HG03575 (cell line): ENCODE results near the gene RMI2.

ENCODE experiments used
- ATAC-seq: cut with Tn5 transposase; IDR thresholded peaks from one replicate; pipeline ENCODE4 v1.9.1; 2021; ENCODE audit not compliant: unreplicated experiment, insufficient number of reproducible peaks, low FRiP score; ENCODE audit errors: extremely low read depth

The RMI2 gene

GRCh38 chr16:11308493-11309283 lies 36.6 kb upstream of the RMI2 start:
- no peak for ATAC-seq

DNA sequence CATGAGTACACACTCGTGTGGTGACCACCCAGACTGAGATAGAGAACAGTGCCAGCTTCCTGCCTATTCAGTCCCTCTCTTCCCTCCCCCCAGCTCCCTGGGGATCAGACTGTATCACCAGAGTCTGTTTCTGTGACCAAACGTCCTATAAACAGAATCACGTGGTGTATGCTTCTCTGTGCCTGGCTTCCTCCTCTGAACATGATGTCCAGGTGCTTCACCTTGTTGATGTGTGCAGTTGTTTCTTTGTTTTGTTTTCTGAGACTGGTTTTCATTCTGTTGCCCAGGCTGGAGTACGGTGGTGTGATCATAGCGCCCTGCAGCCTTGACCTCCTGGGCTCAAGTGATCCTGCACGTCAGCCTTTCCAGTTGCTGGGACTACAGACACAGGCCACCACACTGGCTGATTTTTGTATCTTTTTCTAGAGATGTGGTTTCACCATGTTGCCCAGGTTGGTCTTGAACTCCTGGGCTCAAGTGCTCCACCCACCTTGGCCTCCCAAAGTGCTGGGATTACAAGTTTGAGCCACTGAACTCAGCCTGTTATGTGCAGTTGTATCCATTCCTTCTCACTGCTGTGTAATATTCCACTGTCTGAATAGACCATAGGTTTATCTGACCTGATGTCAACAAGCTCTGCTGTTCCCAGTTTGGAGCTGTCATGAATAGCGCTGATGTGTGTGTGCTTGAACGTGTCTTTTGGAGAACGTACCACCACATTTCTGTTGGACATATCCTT lies 35.2 kb upstream of the RMI2 start:
- no peak for ATAC-seq

DNA sequence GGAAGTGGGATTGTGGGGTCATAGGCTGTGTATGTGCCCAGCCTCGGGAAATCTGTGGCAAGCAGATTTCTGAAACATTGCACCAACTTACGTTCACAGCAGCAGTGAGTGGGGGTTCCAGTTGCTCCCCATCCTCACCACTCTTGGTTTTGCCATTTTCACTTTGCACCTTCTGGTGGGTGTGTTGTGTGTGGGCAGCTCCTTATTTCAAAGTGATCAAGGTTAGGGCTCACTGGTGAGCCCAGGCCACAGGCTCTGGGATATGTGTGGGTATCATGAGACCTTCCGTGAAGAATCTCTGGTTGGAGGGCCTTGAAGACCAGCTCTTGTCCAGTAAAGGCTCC lies 34.7 kb upstream of the RMI2 start:
- ATAC-seq, result no peak

DNA sequence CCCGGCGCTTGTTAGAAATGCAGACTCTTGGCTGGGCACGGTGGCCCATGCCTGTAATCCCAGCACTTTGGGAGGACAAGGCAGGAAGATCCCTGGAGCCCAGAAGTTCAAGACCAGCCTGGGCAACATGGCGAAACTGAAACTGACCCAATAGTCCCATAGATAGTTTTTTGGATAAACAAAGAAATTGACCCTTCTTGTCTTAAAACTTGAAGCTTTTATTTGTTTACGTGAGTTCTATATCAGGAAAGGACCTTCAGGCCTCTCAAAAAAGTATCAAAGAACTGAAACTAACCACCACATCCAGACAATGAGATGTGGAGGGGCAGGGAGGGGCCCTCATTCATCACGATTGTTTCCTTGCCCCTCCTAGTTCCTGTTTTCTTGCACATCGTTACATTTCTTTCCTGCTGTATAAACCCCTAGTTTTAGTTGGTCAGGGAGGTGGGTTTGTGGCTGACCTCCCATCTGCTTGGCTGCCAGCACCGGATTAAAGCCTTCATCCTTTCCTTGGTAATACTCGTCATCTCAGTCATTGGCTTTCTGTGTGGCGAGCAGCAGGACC lies 34.2 kb upstream of the RMI2 start:
- no peak for ATAC-seq

GRCh38 chr16:11312718-11313492 lies 32.4 kb upstream of the RMI2 start:
- no peak for ATAC-seq

DNA sequence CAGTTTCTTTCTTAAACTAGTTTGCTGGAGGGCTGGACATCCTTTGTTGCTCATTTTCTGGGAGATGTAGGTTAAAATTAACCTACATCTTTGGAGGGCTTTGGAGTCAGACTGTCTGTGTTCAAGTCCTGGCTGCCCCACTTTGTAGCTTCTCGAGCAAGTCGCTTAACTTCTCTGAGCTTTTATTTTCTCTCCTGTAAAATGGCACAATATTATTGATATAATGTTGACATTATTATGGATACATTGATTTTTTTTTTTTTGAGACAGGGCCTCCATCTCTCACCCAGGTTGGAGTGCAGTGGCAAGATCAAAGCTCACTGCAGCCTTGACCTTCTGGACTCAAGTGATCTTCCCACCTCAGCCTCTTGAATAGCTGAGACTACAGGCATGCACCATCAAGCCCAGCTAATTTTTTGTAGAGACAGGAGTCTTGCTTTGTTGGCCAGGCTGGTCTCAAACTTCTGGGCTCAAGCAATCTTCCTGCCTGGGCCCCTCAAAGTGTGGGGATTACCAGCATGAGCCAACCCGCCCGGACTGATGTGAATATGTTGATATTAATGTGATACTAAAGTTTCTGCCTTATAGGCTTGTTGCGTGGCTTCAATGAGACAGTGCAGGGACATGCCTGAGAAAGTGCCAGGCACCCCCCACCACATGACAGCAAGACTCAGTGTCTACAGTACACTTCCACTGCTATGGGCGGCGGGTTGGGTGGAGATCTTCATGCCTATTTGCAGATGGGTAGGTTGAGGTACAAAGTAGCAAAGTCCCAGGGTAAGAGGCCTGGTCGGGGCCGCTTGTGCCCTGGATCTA lies 31.6 kb upstream of the RMI2 start:
- ATAC-seq, result no peak

- no peak for ATAC-seq
Measured at GRCh38 chr16:11314309-11314894, 30.9 kb upstream of the RMI2 start.

DNA sequence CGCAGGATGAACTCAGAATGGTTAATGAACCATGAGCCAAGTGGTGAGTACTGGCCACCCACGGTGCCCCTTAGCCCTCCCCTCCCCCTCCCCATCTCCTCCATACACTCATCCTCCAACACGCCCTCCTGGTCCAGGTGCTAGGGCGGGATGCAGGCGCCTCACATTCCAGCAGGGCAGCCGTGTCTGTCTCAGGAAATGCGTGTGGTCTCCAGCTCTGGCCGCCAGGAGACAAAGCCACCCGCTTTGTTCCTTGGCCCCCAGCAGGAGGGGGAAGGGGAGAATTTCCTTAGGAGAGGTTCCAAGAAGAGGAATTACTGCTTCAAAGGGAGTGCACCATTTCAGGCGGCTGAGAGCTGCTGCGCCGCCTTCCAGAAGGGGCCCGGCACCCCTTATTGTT lies 29.7 kb upstream of the RMI2 start:
- ATAC-seq, result no peak

DNA sequence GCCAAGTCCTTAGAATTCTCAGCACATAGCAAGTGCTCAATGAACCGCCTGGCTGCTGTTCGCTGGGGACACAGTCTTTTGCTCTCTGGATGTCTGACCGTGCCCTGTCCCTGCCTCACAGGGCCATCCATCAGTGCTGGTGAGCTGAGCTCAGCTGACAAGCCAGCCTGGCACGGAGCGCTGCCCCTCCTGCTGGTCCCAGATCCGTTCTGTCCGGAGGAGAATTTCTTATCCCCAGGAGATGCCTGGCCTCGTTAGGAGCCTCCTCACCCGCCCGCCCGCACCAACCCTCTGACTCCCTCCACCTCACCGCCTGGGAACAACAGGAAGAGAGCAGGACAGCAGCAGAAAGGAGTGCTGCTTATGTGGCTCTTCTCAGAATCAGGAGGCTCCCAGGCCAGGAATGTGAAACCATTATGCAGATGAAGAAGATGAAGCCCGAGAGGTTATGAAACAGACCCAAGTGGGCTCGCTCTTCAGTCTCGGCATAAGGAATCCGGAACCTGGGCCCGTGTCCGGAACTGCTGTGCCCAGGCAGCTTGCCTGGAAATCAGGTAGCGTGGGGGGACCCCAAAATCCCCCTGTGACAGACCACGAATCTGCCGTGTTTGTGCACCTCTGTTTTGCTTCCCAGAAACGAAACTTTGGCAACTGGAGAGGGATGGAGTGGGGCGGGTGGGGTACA lies 28.8 kb upstream of the RMI2 start:
- no peak for ATAC-seq

DNA sequence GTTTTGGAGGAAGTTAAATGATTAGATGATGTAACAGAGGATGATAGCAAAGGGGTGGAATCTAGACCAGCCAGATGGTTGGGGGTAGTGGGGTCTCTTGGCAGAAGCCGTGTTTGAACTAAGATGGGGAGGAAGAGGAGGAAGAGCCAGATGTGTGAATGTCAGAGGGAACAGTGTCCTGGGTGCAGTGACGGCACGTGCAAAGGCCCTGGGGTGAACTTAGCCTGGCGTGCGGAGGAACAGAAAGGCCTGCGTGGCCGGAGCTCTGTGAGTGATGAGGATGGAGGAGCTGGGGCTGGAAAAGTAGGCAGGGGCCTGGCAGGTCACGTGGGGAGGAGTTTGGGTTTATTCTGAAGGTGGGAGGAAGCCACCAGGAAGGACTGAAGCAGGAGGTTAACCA lies 26.4 kb upstream of the RMI2 start:
- ATAC-seq, result no peak

- no peak for ATAC-seq
Measured at GRCh38 chr16:11319529-11320146, 25.6 kb upstream of the RMI2 start.

GRCh38 chr16:11320170-11320569 lies 25.1 kb upstream of the RMI2 start:
- ATAC-seq, result no peak

- no peak for ATAC-seq
Measured at GRCh38 chr16:11321662-11322061, 23.6 kb upstream of the RMI2 start.

DNA sequence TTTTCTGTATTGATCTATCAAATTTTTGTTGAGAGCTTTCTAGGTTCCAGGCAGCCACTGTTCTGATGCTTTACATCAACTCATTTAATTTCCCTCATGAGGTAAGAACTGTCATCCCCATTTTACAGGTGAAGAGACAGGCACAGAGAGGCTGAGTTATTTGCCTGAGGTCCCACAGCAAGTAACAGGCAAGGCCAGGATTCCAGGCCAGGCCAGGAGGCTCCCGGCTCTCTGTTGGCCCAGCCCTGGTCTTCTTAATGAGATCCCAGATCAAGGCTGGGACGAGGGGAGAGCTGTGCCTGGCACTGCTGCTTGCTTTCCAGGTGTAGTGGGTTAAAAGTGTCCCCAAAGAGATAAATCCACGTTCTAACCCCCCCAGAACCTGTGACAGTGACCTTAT lies 22.4 kb upstream of the RMI2 start:
- no peak for ATAC-seq

- no peak for ATAC-seq
Measured at GRCh38 chr16:11323551-11324336, 21.5 kb upstream of the RMI2 start.

- ATAC-seq, result no peak
Measured at GRCh38 chr16:11325404-11326083, 19.7 kb upstream of the RMI2 start.
